ENCODE data around the gene CITED2.
"Not testable (repeated sequence)": the region's sequence is repeated elsewhere in the genome, so short reads cannot be mapped to it uniquely, and the experiment has no call there.

Gene CITED2

GRCh38 chr6:139363797-139364196 is 10.7 kb downstream of the CITED2 start:
- DNase-seq, result not testable (repeated sequence)

- not testable (repeated sequence) for DNase-seq
Observed at GRCh38 chr6:139363123-139363522, 11.3 kb downstream of the CITED2 start.

GRCh38 chr6:139361211-139361610 is 13.2 kb downstream of the CITED2 start:
- DNase-seq, result no peak

GRCh38 chr6:139356924-139357323 is 17.5 kb downstream of the CITED2 start:
- no peak for DNase-seq

GRCh38 chr6:139355777-139356445 is 18.5 kb downstream of the CITED2 start:
- DNase-seq, result no peak

GRCh38 chr6:139355172-139355571 is 19.3 kb downstream of the CITED2 start:
- no peak for DNase-seq

GRCh38 chr6:139354189-139354588 is 20.3 kb downstream of the CITED2 start:
- DNase-seq, result no peak

- no peak for DNase-seq
Observed at GRCh38 chr6:139349464-139350020, 24.9 kb downstream of the CITED2 start.

- no peak for DNase-seq
Observed at GRCh38 chr6:139346392-139346791, 28.1 kb downstream of the CITED2 start.

GRCh38 chr6:139344186-139344963 is 30.1 kb downstream of the CITED2 start:
- no peak for DNase-seq

- no peak for DNase-seq
Observed at GRCh38 chr6:139343052-139343750, 31.2 kb downstream of the CITED2 start.

- no peak for DNase-seq
Observed at GRCh38 chr6:139341060-139341459, 33.4 kb downstream of the CITED2 start.

- DNase-seq, result no peak
Observed at GRCh38 chr6:139338795-139339194, 35.7 kb downstream of the CITED2 start.

- no peak for DNase-seq
Observed at GRCh38 chr6:139337830-139338229, 36.6 kb downstream of the CITED2 start.

GRCh38 chr6:139337001-139337400 is 37.4 kb downstream of the CITED2 start:
- no peak for DNase-seq

GRCh38 chr6:139336488-139336887 is 38.0 kb downstream of the CITED2 start:
- no peak for DNase-seq

- no peak for DNase-seq
Observed at GRCh38 chr6:139335447-139336210, 38.8 kb downstream of the CITED2 start.

GRCh38 chr6:139334806-139335446 is 39.5 kb downstream of the CITED2 start:
- DNase-seq, result no peak

- no peak for DNase-seq
Observed at GRCh38 chr6:139330826-139331500, 43.5 kb downstream of the CITED2 start.

GRCh38 chr6:139330306-139330705 is 44.1 kb downstream of the CITED2 start:
- no peak for DNase-seq

GRCh38 chr6:139329224-139329623 is 45.2 kb downstream of the CITED2 start:
- no peak for DNase-seq

- DNase-seq, result no peak
Observed at GRCh38 chr6:139327038-139327437, 47.4 kb downstream of the CITED2 start.
